Measurements from ENCODE around the gene LRRFIP1.

Gene LRRFIP1

DNA sequence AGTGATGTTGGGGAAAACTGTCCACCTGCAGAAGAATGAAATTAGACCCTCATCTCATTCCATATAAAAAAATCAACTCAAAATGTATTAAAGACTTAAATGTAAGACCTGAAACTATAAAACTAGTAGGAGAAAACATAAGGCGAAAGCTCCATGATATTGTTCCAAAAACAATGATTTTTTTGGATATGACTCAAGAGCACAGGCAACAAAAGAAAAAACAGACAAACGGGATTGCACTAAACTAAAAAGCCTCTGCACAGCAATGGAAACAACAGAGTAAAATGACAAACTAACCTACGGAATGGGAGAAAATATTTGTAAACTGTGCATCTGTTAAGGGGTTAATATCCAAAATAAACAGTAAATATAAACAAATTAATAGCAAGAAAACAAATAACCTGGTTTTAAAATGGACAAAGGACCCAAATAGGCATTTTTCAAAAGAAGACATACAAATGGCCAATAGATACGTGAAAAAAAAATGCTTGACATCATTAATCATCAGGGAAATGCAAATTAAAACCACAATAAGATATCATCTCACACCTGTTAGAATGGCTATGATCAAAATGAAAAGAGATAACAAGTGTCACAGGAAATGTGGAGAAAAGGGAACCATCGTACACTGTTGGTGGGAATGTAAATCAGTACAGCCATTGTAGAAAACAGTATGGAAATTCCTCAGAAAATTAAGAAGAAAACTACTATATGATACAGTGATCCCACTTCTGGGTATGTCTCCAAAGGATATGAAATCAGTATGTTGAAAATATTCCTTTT lies 26.6 kb downstream of the LRRFIP1 start:
- Histone ChIP-seq H3K4me2 (ENCODE audit: insufficient read depth, low read length) (no peak overlapping the region), H3K79me2 (ENCODE audit: insufficient read depth, low read length) (no peaks in the 10 kb centered on the region), H3K27me3 (ENCODE audit: insufficient read depth, low read length, poor library complexity) (no peaks in the 10 kb centered on the region), H3K27ac (ENCODE audit: low read length) (no peak overlapping the region), H3K9me3 (ENCODE audit: insufficient read depth, low read length, severe bottlenecking) (no peaks in the 10 kb centered on the region), H2AFZ (ENCODE audit: low read depth, low read length) (no peak overlapping the region), H3K36me3 (ENCODE audit: insufficient read depth, low read length) (no peaks in the 10 kb centered on the region), H4K20me1 (ENCODE audit: insufficient read depth, low read length) (no peaks in the 10 kb centered on the region), H3K4me3 (ENCODE audit: low read depth in 1 of 2, low read length in 2 of 2) (no peak overlapping the region), H3K9ac (ENCODE audit: low read depth, low read length) (no peak overlapping the region), H3K4me1 (ENCODE audit: insufficient read depth, low read length) (no peaks in the 10 kb centered on the region)
- DNase-seq: no peak
- no peak for ATAC-seq (ENCODE audit: insufficient read depth, low read depth)
- no peak for TF ChIP-seq CTCF (IDR thresholded peaks at IDR 0.05; ENCODE audit: borderline replicate concordance, extremely low read depth, low read length, poor library complexity, severe bottlenecking)
- no peak for TF ChIP-seq EZH2 (IDR thresholded peaks at IDR 0.05; ENCODE audit: borderline replicate concordance, low read depth, low read length, severe bottlenecking)

DNA sequence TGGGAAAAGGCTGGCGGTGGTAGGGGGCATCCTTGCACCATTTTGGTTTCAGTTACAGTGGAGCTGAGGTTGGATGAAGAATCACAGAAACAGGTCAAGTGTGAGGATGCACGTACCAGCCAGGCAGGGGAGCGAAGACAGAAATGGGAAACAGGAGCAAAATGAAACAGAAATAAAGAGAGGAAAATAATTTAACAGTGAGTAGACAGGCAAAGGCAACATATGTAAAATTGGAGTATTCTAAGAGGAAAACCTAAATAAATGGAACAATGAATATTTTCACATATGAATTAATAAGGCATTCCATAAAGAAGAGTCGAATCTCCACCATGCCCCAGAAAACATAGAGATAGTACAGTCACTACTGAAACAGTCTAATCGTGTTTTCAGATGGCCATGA lies 29.7 kb downstream of the LRRFIP1 start:
- H3K79me2 ChIP-seq (ENCODE audit: insufficient read depth, low read length): no peaks in the 10 kb centered on the region
- no peak overlapping the region for H3K27ac ChIP-seq (ENCODE audit: low read length)
- H2AFZ ChIP-seq (ENCODE audit: low read depth, low read length): no peak overlapping the region
- H3K27me3 ChIP-seq (ENCODE audit: insufficient read depth, low read length, poor library complexity): peaks cover 13% of the 10 kb centered on the region
- no peak overlapping the region for H3K9ac ChIP-seq (ENCODE audit: low read depth, low read length)
- TF ChIP-seq EZH2 (IDR thresholded peaks at IDR 0.05; ENCODE audit: borderline replicate concordance, low read depth, low read length, severe bottlenecking): no peak
- TF ChIP-seq CTCF (IDR thresholded peaks at IDR 0.05; ENCODE audit: borderline replicate concordance, extremely low read depth, low read length, poor library complexity, severe bottlenecking): peak; percentile 17
- no peaks in the 10 kb centered on the region for H3K9me3 ChIP-seq (ENCODE audit: insufficient read depth, low read length, severe bottlenecking)
- no peaks in the 10 kb centered on the region for H3K36me3 ChIP-seq (ENCODE audit: insufficient read depth, low read length)
- ATAC-seq (ENCODE audit: insufficient read depth, low read depth) (no peak), DNase-seq (no peak)
- no peaks in the 10 kb centered on the region for H3K4me1 ChIP-seq (ENCODE audit: insufficient read depth, low read length)
- no peak overlapping the region for H3K4me3 ChIP-seq (ENCODE audit: low read depth in 1 of 2, low read length in 2 of 2)
- no peaks in the 10 kb centered on the region for H4K20me1 ChIP-seq (ENCODE audit: insufficient read depth, low read length)
- no peak overlapping the region for H3K4me2 ChIP-seq (ENCODE audit: insufficient read depth, low read length)

GRCh38 chr2:237660381-237660900 lies 33.1 kb downstream of the LRRFIP1 start:
- H4K20me1 ChIP-seq (ENCODE audit: insufficient read depth, low read length): no peaks in the 10 kb centered on the region
- DNase-seq (no peak), ATAC-seq (ENCODE audit: insufficient read depth, low read depth) (no peak)
- no peak overlapping the region for H3K9ac ChIP-seq (ENCODE audit: low read depth, low read length)
- no peaks in the 10 kb centered on the region for H3K4me1 ChIP-seq (ENCODE audit: insufficient read depth, low read length)
- no peak overlapping the region for H3K4me2 ChIP-seq (ENCODE audit: insufficient read depth, low read length)
- no peaks in the 10 kb centered on the region for H3K9me3 ChIP-seq (ENCODE audit: insufficient read depth, low read length, severe bottlenecking)
- H3K27me3 ChIP-seq (ENCODE audit: insufficient read depth, low read length, poor library complexity): peaks cover 20% of the 10 kb centered on the region
- H3K4me3 ChIP-seq (ENCODE audit: low read depth in 1 of 2, low read length in 2 of 2): no peak overlapping the region
- H3K79me2 ChIP-seq (ENCODE audit: insufficient read depth, low read length): no peaks in the 10 kb centered on the region
- no peak overlapping the region for H3K27ac ChIP-seq (ENCODE audit: low read length)
- H2AFZ ChIP-seq (ENCODE audit: low read depth, low read length): no peak overlapping the region
- TF ChIP-seq EZH2 (IDR thresholded peaks at IDR 0.05; ENCODE audit: borderline replicate concordance, low read depth, low read length, severe bottlenecking) (no peak), CTCF (IDR thresholded peaks at IDR 0.05; ENCODE audit: borderline replicate concordance, extremely low read depth, low read length, poor library complexity, severe bottlenecking) (no peak)
- no peaks in the 10 kb centered on the region for H3K36me3 ChIP-seq (ENCODE audit: insufficient read depth, low read length)
